Effector memory CD8-positive, alpha-beta T cell (primary cell): ENCODE results near the gene RAB20.
"Not testable (repeated sequence)": the region's sequence is repeated elsewhere in the genome, so short reads cannot be mapped to it uniquely, and the experiment has no call there.

Experiments
- ATAC-seq: fragments of 150-1000 bp; cut with Tn5 transposase; replicated peaks from 2 replicates; pipeline ENCODE4 v1.10.0; 2021; ENCODE audit warnings: mild to moderate bottlenecking, moderate library complexity
- DNase-seq, 3 experiments: peaks; one replicate each; pipeline ENCODE4 v3.0.0; 2021
- H3K27ac Mint-ChIP-seq, 2 donors: one replicate each; pipeline ENCODE4 v1.8.0; 2022; ENCODE audit warnings: mild to moderate bottlenecking in 2 of 2, mixed read lengths in 2 of 2, moderate library complexity in 2 of 2
- H3K27me3 Mint-ChIP-seq, 2 donors: one replicate each; pipeline ENCODE4 v1.8.0; 2022; ENCODE audit warnings: mixed read lengths in 2 of 2
- H3K36me3 Mint-ChIP-seq: one replicate; pipeline ENCODE4 v1.8.0; 2022; ENCODE audit warnings: mild to moderate bottlenecking, moderate library complexity, mixed read lengths; ENCODE audit not compliant: insufficient read depth
- H3K4me1 Mint-ChIP-seq, 2 donors: one replicate each; pipeline ENCODE4 v1.8.0; 2022; ENCODE audit warnings: low read depth in 2 of 2, mixed read lengths in 2 of 2
- H3K4me3 Mint-ChIP-seq, 2 donors: one replicate each; pipeline ENCODE4 v1.8.0; 2022; ENCODE audit warnings: mild to moderate bottlenecking in 2 of 2, mixed read lengths in 2 of 2, moderate library complexity in 2 of 2
- H3K9me3 Mint-ChIP-seq, 2 donors: one replicate each; pipeline ENCODE4 v1.8.0; 2022; ENCODE audit warnings: mixed read lengths in 2 of 2

The RAB20 gene

DNA sequence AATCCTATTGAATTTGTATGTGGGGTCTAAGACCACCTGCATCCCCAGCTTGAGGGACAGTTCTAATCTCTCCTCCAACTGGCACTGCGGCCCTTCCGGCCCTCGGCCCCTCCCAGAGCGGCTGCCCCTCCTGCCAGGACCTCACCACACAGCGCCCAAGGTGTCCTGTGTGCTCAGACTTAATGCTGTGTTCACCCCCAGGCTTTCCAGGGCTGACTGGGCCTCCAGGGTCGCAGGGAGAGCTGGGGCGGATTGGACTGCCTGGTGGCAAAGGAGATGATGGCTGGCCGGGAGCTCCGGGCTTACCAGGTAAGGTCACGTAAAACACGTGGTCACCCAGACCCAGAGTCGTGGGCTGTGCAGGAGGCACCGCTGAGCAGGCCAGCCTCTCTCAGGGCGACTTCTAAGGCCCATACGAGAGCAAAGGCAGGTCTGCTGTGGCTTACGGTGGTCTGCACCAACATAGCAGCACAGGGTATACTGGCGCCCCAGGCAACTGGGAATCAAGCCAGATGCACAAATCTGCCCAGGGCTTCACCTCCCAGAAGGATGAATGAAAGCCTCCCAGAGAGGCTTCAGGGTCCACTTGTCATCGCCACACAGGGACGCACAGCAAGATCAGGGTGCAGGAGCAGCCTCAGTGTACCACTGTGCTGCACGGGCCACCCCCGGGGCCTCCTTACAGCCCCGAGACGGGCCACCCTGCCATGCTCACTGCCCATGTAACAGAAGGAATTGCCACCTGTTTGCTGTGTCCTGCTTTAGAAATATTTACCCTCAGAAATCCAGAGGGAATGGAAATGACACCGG is 69.4 kb downstream of the RAB20 start:
- DNase-seq (no peak), ATAC-seq (no peak)
- H3K36me3 Mint-ChIP-seq: no peaks in the 10 kb centered on the region

GRCh38 chr13:110490009-110490770 is 71.3 kb downstream of the RAB20 start:
- peaks cover 0 to 22% of the 10 kb centered on the region in 2 donors for H3K27me3 Mint-ChIP-seq
- no peaks in the 10 kb centered on the region for H3K4me1 Mint-ChIP-seq
- DNase-seq (no peak), ATAC-seq (no peak)
- H3K9me3 Mint-ChIP-seq: no peaks in the 10 kb centered on the region
- no peaks in the 10 kb centered on the region for H3K36me3 Mint-ChIP-seq
- no peak overlapping the region for H3K27ac Mint-ChIP-seq
- no peak overlapping the region for H3K4me3 Mint-ChIP-seq

More for the DNA sequence above, 69.4 kb downstream of the RAB20 start:
- Mint-ChIP-seq H3K4me3 (no peak overlapping the region), H3K27ac (no peak overlapping the region), H3K27me3 (peaks cover 0 to 18% of the 10 kb centered on the region in 2 donors), H3K4me1 (no peaks in the 10 kb centered on the region), H3K9me3 (no peaks in the 10 kb centered on the region)

- H3K4me1 Mint-ChIP-seq, H3K36me3 Mint-ChIP-seq, ATAC-seq, H3K9me3 Mint-ChIP-seq, H3K27ac Mint-ChIP-seq, DNase-seq, H3K4me3 Mint-ChIP-seq: not testable (repeated sequence)
- peaks cover 0 to 51% of the 10 kb centered on the region in 2 donors for H3K27me3 Mint-ChIP-seq
Observed at GRCh38 chr13:110486880-110487279, 74.6 kb downstream of the RAB20 start.

- Mint-ChIP-seq H3K4me1 (no peaks in the 10 kb centered on the region), H3K27me3 (peaks cover 0 to 52% of the 10 kb centered on the region in 2 donors), H3K27ac (no peak overlapping the region), H3K4me3 (no peak overlapping the region), H3K36me3 (no peaks in the 10 kb centered on the region), H3K9me3 (no peaks in the 10 kb centered on the region)
- DNase-seq (no peak), ATAC-seq (no peak)
Observed at GRCh38 chr13:110486061-110486715, 75.3 kb downstream of the RAB20 start.

- DNase-seq (no peak), ATAC-seq (no peak)
- Mint-ChIP-seq H3K4me3 (no peak overlapping the region), H3K36me3 (no peaks in the 10 kb centered on the region), H3K27me3 (peaks cover 0 to 52% of the 10 kb centered on the region in 2 donors), H3K9me3 (no peaks in the 10 kb centered on the region), H3K4me1 (no peaks in the 10 kb centered on the region), H3K27ac (no peak overlapping the region)
Observed at GRCh38 chr13:110485604-110486003, 75.9 kb downstream of the RAB20 start.

DNA sequence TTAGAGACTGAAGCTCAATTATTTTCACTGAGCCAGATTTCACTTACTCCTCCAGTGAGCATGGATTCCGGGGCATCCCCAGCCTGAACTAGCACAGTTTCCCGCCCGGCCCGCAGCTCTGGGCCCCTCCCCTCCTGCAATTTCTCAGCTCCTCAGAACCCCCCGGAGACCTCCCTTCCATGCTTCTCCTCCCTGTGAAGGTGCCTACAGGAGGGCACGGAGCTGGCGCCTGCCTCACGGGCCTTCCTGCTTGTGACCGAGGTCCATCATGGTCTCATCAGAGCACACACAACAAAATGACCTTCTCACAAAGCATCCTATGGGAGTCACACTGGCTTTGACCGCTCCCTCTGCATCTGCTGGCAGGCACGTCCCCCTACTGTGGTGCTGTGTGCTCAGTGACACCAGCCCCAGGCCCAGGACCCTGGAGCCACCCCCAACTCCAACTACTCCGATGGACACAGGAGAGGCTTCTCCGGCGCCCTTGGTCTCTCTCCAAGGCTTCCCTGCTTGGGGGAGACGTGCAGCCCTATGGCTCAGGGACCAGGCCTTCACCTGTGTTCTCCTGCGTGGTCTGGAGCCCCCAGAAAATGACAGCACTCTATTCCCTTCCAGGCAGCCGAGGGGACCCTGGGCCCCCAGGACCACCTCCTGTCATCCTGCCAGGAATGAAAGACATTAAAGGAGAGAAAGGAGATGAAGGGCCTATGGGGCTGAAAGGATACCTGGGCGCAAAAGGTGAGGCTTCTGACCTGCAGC is 77.1 kb downstream of the RAB20 start:
- Mint-ChIP-seq H3K9me3 (no peaks in the 10 kb centered on the region), H3K36me3 (no peaks in the 10 kb centered on the region), H3K27me3 (peaks cover 0 to 48% of the 10 kb centered on the region in 2 donors), H3K4me1 (no peaks in the 10 kb centered on the region), H3K27ac (no peak overlapping the region), H3K4me3 (no peak overlapping the region)
- ATAC-seq (no peak), DNase-seq (no peak)

DNA sequence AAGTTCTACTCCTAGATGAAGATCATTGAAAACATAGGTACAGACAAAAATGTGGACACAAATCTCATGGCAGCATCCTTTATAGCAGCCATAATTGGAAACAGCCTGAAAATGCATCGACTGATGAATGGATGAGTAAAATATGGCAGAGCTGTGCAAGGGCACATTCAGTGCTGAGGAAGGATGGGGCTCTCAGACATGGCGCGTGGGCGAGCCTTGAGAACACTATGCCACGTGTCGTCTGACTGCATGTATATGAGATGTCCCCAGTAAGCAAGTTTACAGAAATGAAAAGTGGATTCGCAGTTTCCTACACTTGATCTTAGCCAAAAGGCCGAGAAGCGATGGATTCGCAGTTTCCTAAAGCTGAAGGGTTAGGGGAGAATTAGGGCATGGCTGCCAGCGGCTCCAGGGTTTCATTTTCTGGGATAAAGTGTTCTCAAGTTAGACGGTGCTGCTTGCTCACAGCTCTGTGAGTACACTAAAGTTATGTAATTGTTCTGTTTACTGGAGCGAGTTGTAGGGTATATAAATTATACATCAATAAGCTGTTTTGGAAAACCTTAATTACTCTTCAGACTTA is 78.0 kb downstream of the RAB20 start:
- Mint-ChIP-seq H3K4me3 (no peak overlapping the region), H3K36me3 (no peaks in the 10 kb centered on the region), H3K27me3 (peaks cover under 1 to 57% of the 10 kb centered on the region in 2 donors), H3K4me1 (no peaks in the 10 kb centered on the region), H3K27ac (no peak overlapping the region), H3K9me3 (no peaks in the 10 kb centered on the region)
- ATAC-seq (no peak), DNase-seq (no peak)

GRCh38 chr13:110480161-110480560 is 81.4 kb downstream of the RAB20 start:
- no peak overlapping the region for H3K27ac Mint-ChIP-seq
- ATAC-seq: no peak
- H3K36me3 Mint-ChIP-seq: no peaks in the 10 kb centered on the region
- H3K9me3 Mint-ChIP-seq: no peaks in the 10 kb centered on the region
- DNase-seq: no peak
- H3K4me3 Mint-ChIP-seq: no peak overlapping the region
- H3K4me1 Mint-ChIP-seq: peaks cover 0 to under 1% of the 10 kb centered on the region in 2 donors
- peaks cover 15 to 65% of the 10 kb centered on the region in 2 donors for H3K27me3 Mint-ChIP-seq

DNA sequence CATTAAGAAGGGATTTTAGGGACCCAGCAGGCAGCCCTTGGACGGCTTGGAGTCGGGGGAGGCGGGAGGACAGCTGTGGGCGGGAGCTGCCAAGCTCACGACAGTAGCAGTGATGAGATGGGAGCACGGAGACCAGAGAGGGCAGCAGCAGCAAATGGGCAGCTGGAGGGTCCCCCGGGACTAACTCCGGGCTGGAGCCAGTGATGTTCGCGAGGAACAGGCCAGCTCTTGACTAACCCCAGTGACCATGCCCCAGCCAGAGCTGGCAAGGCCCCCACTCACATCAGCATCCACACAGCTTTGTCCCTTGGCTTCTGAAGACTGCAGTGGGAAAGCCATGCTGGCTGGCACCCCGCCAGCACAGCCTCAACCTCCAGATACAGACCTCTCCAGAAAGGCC is 81.9 kb downstream of the RAB20 start:
- H3K27me3 Mint-ChIP-seq: peaks cover 15 to 65% of the 10 kb centered on the region in 2 donors
- DNase-seq: no peak
- H3K27ac Mint-ChIP-seq: no peak overlapping the region
- H3K4me3 Mint-ChIP-seq: no peak overlapping the region
- H3K36me3 Mint-ChIP-seq: no peaks in the 10 kb centered on the region
- peaks cover 0 to 6% of the 10 kb centered on the region in 2 donors for H3K4me1 Mint-ChIP-seq
- no peak for ATAC-seq
- no peaks in the 10 kb centered on the region for H3K9me3 Mint-ChIP-seq

- H3K27ac Mint-ChIP-seq: no peak overlapping the region
- no peak for ATAC-seq
- H3K4me1 Mint-ChIP-seq: peaks cover 0 to 6% of the 10 kb centered on the region in 2 donors
Observed at GRCh38 chr13:110479215-110479545, 82.3 kb downstream of the RAB20 start.

DNA sequence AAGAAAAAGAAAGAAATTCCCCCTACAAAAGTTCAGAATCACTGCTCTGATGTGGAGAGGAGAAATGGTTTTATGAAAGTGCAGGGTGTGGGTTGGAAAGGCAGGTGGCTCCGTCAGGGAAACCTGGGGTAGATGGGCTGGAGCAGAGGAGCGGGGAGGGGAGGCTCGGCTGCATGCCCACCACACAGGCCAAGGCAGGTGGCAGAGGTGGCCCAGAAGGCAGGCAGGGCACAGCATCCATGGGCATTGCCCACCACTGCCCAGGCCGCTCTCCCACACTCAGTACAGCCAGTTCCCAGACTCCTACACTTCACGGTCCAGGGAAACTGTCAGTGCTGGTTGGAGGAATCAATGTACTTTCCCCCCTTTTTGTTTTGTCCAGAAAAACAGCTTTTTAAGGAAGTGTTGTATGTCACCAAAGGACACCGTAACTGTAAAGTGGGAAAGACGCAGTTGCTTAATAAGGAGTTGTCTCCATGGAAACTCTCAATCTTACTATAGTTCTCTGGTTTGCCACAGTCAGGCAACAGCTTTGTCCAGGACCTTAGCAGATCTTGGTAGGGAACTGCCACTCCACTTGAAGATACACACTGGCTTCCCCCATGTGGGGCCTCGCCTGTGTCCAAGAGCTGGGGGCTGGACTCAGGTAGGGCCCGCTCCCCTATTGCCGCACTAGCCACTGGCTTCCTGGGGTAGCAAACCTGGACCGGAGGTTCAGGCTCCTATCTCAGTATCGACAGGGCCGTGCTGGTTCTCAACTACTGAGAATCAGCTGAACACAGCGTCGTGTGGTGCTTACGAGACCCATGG is 82.9 kb downstream of the RAB20 start:
- Mint-ChIP-seq H3K27me3 (peaks cover 15 to 62% of the 10 kb centered on the region in 2 donors), H3K4me3 (no peak overlapping the region), H3K4me1 (peaks cover 0 to 6% of the 10 kb centered on the region in 2 donors), H3K27ac (no peak overlapping the region), H3K36me3 (no peaks in the 10 kb centered on the region), H3K9me3 (no peaks in the 10 kb centered on the region)
- ATAC-seq (no peak), DNase-seq (no peak)

More at GRCh38 chr13:110479215-110479545, 82.3 kb downstream of the RAB20 start:
- peaks cover 15 to 65% of the 10 kb centered on the region in 2 donors for H3K27me3 Mint-ChIP-seq
- no peak overlapping the region for H3K4me3 Mint-ChIP-seq
- no peaks in the 10 kb centered on the region for H3K36me3 Mint-ChIP-seq
- DNase-seq: no peak
- H3K9me3 Mint-ChIP-seq: no peaks in the 10 kb centered on the region

GRCh38 chr13:110477706-110478245 is 83.7 kb downstream of the RAB20 start:
- Mint-ChIP-seq H3K4me1 (peaks cover 0 to 6% of the 10 kb centered on the region in 2 donors), H3K27me3 (peaks cover 15 to 54% of the 10 kb centered on the region in 2 donors)

More at GRCh38 chr13:110477706-110478245, 83.7 kb downstream of the RAB20 start:
- Mint-ChIP-seq H3K27ac (no peak overlapping the region), H3K36me3 (no peaks in the 10 kb centered on the region), H3K9me3 (no peaks in the 10 kb centered on the region), H3K4me3 (no peak overlapping the region)
- ATAC-seq: no peak
- no peak for DNase-seq
